GM19023 (cell line): ENCODE measurements around the gene RPN1.

ENCODE experiments used
- ATAC-seq: cut with Tn5 transposase; IDR thresholded peaks from one replicate; pipeline ENCODE4 v1.9.1; 2021; ENCODE audit warnings: mild to moderate bottlenecking, moderate library complexity; ENCODE audit not compliant: unreplicated experiment

Gene RPN1

GRCh38 chr3:128585189-128585588 is 65.4 kb downstream of the RPN1 start:
- no peak for ATAC-seq

DNA sequence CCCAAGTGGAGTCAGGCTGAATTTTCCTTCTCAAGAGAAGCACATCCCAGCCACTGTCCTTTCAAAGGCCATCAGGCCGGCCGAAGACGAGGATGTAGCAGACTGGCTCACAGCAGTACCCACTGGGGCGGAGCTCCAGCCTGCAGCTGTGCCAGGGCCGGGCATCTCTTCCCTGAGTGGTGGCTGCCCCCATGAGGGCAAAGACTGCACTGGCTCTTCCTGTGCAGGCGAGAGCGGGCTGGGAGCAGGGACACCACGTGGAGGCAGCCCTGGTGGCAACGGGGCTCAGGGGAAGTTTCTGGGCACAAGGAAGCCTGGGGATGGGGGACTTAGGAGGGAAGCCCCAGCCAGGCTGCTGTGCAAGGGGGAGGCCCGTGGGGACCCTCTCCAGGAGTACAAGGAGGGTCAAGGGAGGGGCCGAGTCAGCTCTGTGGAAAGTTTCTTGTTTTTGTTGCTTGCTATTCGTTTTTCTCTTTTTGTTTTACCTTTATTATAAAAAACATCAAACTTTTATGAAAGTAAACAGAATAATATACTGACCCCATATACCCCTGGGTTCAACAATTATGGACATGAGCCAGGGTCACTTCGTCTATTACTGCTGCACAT is 66.1 kb downstream of the RPN1 start:
- no peak for ATAC-seq

- ATAC-seq, result no peak
These were observed 69.1 kb downstream of the RPN1 start for GRCh38 chr3:128581566-128581965.

DNA sequence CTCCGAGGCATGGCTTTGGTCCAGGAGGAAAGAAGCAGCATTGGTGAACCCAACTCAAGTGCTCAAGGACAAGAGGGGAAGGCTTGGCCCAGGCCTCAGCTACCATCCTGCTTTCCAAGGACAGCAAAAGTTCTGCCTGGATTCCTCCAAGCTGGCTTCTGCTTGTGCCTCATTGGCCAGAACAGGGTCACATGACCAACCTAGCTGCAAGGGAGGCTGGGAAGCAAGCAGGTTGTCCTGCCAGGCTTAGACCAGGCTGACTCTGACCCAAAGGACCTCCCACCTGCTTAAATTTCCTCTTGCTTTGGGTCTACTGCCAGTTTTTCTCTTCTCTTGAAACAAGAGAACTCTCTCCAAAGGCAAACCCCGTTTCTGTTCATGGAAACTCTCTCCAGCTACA is 70.7 kb downstream of the RPN1 start:
- ATAC-seq, result no peak

DNA sequence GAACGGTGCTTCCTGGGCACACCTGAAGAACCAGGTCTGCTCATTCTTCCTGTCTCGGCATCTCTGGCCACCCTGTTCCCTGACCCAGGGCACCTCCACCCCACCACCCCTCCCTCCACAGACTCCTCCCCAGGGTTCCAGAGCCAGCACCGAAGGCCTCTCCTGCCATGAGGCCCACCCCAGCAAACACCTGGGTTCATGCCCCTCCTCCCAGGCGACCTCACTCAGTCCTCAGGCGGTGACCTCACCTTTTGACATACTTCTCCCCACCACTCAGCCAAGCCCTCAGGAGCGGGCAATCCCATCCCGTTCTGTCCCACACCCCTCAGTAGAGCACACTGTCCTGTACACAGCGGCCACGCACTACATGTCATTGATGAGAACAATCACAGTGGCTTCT is 72.3 kb downstream of the RPN1 start:
- no peak for ATAC-seq

DNA sequence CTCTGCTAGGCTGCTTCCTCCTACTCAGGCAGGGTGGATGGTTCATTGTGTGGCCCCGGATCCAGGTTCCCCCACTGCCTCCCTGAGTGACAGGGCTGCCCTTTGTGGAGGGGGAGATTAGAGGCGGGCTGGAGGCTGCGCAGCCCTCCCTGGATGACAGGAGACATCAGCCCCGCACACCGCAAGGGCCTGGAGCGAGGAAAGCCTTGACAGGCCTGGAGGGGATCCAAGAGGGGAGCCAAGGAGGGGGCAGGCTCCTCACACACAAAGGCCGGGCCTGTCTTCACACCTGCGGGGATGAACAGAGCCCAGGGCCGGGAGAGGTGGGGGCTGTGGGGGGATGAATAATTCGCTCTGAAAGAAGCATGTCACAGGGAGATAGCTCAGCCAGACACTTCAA is 72.9 kb downstream of the RPN1 start:
- no peak for ATAC-seq

DNA sequence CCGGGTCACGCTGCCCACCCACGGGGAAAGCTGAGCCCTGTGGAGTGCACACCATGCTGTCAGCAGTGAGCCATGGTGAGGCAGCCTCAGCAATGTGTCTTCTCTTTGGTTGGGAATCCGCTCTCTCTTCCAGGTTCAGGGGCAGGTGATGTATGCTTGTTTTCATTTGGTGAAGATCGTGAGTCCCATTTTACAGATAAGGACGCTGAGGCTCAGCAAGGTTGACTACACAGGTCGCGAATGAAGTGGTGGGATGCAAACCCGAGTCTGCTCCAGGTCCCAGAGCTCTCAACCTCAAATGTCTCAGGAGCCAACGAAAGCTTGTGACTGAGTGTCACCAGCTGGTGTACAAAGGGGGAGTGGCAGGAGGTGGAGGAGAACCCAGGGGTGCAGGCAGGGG is 74.3 kb downstream of the RPN1 start:
- no peak for ATAC-seq

GRCh38 chr3:128575777-128576176 is 74.8 kb downstream of the RPN1 start:
- ATAC-seq, result no peak

DNA sequence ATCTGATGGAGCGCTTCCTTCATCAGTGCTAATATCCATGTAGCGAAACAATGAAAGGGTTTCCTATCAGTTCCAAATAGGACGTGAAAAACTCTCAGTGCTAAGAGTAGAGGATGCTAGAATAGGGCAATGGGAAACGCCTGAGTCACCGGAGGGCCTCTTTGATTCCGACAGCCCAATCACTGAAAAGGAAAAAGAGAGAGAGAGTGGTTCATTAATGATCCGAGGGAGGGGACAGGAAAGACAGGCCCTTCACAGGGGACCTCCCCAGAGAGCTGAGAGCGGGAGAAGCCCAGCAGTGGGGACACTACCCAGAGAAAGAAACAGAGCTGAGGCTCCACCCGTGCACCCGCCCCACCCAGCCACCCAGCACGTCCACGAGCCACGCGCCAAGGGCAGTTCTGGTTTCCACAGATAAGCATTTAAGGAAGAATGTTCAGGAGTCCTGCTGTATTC is 76.9 kb downstream of the RPN1 start:
- ATAC-seq, result no peak

DNA sequence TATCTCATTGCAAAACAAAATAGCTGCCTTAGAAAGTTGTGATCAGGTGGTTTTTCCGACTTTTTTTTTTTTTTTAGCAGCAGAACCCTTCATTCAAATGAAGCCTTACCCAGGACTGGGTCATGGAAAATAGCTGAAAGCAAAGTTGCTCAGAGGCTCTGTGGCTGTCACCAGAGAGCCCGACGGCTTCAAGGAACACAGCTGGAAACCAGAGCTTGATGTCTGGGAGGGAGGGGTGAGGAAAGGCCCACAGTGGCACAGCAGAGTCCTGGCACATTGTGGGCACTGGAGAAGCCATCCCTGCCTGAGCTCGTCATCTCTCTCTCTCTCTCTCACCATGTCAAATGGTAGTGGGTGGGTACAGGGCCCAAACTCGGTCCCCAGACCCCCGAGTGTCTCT is 77.5 kb downstream of the RPN1 start:
- ATAC-seq, result no peak

GRCh38 chr3:128572644-128573105 is 77.9 kb downstream of the RPN1 start:
- ATAC-seq, result no peak

GRCh38 chr3:128572013-128572412 is 78.6 kb downstream of the RPN1 start:
- ATAC-seq, result no peak
